UCSD-AML1 (cell line): ENCODE results near the gene FAAP100.
"Not testable (repeated sequence)": the region's sequence is repeated elsewhere in the genome, so short reads cannot be mapped to it uniquely, and the experiment has no call there.

ENCODE experiments used
- DNase-seq: peaks from one replicate; lab custom pipeline; 2025; ENCODE audit not compliant: unreplicated experiment; lab: John Stamatoyannopoulos, UW

Gene FAAP100

GRCh38 chr17:81552244-81553017 is at the start of gene FAAP100:
FAAP100 (minus strand) TSS chr17:81552353; CDS start chr17:81552330, 23 bp downstream.
- peak; percentile 85 for DNase-seq

DNA sequence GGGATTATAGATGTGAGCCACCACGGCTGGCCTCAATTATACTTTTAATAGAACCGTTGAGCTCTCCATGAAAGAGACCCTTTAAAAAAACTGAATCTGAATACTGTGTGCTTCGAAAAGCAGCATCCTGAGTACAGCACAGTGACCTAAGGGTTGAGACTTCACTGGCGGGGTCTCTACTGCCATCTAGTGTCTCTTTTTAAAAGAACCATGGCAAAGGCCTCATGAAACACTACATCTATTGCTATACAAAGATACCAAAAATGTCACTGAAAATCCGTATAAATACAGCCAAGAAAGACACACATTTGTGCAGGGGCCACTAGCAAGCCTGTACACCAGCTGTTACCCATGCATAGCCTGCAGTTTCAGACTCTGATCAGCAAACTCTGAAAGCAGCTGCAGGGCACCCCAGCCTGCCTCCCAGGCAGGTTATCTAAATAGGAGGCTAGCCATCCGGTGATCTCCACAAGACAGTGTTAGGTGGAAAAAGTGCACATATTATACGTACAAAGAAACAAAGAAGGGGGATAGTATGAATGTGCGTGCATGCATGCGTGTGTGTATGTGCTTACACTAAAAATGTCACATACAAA is 49.5 kb upstream of the FAAP100 start:
- DNase-seq = peak; percentile 19

GRCh38 chr17:81599719-81600486 is 47.8 kb upstream of the FAAP100 start:
- no peak for DNase-seq

DNA sequence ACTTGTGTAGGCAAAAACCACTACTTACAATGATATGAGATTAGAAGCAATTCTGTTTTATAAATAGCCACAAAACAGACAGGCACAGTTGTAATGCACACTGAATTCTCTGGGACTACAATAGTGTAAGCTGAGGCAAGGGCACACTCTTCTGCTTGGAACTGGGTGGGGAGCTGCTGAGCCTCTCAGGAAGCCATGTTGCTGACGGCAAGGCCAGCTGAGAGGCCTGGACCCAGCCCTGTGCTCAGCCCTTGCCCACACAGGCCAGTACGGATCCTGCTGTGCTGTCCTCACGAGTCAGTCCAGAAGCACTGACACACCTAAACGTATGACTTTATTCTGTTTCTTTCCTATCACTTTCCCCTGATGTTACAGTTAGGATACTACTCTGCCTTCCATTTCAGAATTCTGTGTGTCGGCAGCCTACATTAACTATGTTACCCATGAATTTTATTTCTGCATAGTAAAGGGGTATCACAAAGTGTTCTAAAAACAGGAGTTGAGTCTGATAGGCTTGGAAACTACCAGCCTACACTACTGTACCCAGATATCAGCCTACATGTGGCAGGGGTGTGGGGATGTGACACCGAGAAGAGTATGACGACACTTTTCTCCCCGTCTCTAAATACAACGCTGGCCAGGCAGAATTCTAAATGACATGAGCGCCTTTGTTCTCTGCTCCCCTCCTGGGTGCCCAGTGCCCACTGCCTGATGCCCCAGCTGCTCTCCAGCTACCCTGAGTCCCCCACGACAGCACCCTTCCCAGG is 41.1 kb upstream of the FAAP100 start:
- no peak for DNase-seq

DNA sequence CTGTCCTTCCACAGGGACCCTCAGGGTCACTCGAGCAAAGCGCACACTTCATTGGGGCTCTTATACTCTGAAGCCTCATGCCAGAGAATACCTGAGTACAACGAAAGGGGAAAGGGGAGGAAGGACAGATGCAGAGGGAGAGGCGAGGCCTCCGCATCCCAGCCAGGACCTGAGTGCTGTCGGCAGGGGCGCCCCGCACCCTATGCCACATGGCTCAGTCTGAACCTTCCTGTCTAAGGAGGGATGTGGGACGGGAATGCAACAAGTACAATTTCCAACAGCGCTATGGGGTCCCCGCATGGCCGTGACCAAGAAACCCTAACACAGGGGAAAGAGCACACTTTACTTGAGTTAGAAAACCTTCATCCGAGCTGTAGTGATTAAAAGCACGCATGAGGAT is 39.8 kb upstream of the FAAP100 start:
- DNase-seq = no peak

DNA sequence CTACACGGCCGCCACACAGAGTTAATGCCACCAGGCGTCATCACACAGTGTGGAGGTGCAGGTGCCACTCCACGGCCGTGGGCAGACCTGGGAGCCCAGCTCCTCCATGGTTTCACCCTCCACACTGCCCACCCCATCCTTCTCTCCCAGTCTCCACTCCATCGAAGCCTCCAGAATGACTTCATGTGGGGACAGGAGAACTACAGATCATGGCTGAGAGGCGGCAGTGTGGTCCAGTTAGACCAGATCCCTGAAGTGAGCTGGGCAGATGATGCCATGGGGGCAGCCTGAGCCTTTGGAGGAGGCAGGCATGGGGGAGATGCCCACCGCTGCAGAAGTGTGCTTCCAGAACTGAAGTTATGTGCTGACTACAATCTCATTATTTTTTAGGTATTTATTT is 38.0 kb upstream of the FAAP100 start:
- no peak for DNase-seq

DNA sequence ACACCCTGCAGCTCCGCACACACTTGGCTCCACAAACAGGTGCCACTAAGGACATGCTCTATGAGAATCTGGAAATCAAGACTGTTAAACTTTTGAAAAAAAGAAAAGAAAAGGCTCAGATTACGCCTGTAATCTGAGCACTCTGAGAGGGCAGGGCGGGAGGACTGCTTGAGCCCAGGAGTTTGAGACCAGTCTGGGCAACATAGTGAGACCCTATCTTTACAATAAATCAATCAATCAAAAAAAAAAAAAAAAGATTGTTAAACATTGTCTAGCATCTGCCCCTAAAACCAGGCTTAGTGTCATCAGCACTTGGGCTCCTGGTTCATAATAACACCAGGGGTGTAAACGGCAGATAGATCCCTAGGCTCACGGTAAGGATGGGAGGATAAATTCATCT is 37.5 kb upstream of the FAAP100 start:
- DNase-seq = no peak

GRCh38 chr17:81586096-81586495 is 33.9 kb upstream of the FAAP100 start:
- no peak for DNase-seq

- not testable (repeated sequence) for DNase-seq
Measured at GRCh38 chr17:81584771-81585170, 32.6 kb upstream of the FAAP100 start.

GRCh38 chr17:81583589-81584342 is 31.6 kb upstream of the FAAP100 start:
- DNase-seq = no peak

GRCh38 chr17:81582749-81583148 is 30.6 kb upstream of the FAAP100 start:
- DNase-seq = no peak

DNA sequence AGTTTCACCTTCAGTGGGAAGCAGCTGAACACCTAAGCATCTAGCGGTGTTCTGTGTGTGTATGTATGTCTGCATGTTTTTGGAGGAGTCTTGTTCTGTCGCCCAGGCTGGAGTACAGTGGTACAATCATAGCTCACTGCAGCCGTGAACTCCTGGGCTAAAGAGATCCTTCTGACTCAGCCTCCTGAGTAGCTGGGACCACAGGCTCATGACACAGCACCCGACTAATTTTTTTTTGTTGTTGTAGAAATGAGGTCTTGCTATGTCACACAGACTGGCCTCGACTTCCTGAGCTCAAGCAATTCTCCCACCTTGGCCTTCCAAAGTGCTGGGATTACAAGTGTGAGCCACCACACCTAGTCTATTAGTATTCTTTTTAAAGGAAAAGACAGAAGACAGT is 30.2 kb upstream of the FAAP100 start:
- DNase-seq = no peak

DNA sequence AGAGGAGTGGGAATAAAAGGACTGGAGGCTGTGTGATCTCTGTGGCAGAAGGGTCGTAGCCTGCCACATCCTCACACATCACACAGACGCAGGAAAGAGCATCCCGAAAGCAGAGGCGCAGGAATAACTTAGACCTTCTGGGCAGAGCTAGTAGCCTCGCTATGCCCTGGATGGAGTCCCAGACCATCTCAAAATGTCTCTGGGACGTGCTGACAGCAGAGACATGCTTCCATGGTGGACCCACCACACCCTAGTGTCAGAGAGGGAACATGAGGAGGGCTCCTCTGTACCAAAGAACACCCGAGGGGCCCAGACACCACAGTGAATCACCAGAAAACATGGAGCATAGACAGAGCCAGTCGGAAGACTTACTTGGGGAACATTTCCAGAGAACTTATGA is 29.6 kb upstream of the FAAP100 start:
- no peak for DNase-seq

DNA sequence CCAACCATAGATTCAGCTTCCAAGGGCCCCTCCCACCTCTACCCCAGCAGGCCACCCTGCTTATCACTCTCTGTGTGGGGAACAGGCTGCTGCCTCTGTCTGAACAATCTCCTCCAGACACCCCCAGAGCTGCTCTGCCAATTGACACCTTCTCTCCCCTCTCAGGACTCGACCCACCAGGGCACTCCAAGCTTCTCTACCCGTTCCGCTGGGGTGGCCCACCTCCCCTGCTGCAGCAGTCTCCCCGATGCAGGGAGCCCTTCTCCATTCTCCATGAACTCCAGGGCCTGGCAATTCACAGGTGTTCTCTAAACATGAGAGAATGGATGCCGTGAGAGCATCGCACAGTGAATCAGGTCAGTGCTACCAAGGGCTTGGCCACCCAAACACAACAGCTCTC is 28.3 kb upstream of the FAAP100 start:
- DNase-seq = no peak

GRCh38 chr17:81579821-81580321 is 27.7 kb upstream of the FAAP100 start:
- DNase-seq = no peak

GRCh38 chr17:81579298-81579697 is 27.1 kb upstream of the FAAP100 start:
- no peak for DNase-seq

GRCh38 chr17:81578561-81579225 is 26.5 kb upstream of the FAAP100 start:
- DNase-seq = no peak

- DNase-seq = no peak
Measured at GRCh38 chr17:81578038-81578441, 25.9 kb upstream of the FAAP100 start.

DNA sequence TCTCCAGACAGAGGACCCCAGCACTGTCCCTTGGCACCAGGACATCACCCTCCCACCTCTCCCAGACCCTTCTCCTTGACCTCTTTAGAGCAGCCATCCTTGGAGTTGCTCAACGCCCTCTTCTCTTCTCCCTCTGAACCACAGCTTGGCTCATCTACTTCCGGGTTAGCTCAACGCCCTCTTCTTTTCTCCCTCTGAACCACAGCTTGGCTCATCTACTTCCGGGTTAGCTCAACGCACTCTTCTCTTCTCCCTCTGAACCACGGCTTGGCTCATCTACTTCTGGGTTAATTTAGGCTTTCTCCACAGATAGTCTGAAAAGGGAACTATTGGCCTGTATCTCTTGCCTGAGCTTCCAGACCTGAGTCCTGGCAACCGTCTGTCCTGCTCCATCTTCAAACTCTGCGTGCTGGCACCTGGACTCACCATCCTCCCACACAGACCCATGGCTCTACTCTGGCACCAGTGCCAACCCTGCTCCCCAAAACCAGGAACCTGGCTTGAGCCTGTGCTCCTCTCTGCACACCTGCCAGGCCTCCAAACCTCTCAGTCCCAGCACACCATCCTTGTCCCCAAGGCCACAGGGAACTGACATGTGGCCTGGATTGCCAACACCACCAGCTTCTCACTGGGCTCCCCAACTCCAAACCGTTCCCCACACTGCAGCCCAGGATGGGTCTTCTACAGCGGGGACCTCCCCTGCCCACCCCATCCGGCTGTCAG is 25.3 kb upstream of the FAAP100 start:
- no peak for DNase-seq
